KBM-7 (cell line): Measurements from ENCODE around the gene TMEM150A.

Experiments
- DNase-seq: peaks from one replicate; pipeline ENCODE4 v3.0.0-alpha.2; 2015
- in situ Hi-C: fragments of 300-500 bp; cut with MboI; formaldehyde crosslinking; loops from 2 replicates; pipeline ENCODE4 v1.14.3; 2020; ENCODE audit warnings: low sequenced_read_pairs, low pct_unique_long_range_greater_than_20kb, mixed read lengths

TMEM150A gene

DNA sequence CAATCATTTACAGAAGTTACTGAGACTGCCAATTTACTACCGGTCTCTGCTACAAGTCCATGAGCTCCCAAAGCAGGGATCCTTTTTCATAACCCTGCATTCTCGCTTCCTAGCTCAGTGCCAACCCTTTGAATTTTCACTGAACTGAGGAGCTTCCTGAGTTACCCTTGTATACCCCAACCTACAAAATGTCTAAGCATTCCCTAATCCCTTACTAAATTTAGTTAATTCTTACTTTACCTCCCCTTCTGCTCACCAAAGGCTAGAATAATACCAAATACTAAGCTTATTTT lies 53.9 kb downstream of the TMEM150A start:
- DNase-seq = no peak
- in situ Hi-C loops = no loop called here
